ENCODE data around the gene LINGO4.

DNA sequence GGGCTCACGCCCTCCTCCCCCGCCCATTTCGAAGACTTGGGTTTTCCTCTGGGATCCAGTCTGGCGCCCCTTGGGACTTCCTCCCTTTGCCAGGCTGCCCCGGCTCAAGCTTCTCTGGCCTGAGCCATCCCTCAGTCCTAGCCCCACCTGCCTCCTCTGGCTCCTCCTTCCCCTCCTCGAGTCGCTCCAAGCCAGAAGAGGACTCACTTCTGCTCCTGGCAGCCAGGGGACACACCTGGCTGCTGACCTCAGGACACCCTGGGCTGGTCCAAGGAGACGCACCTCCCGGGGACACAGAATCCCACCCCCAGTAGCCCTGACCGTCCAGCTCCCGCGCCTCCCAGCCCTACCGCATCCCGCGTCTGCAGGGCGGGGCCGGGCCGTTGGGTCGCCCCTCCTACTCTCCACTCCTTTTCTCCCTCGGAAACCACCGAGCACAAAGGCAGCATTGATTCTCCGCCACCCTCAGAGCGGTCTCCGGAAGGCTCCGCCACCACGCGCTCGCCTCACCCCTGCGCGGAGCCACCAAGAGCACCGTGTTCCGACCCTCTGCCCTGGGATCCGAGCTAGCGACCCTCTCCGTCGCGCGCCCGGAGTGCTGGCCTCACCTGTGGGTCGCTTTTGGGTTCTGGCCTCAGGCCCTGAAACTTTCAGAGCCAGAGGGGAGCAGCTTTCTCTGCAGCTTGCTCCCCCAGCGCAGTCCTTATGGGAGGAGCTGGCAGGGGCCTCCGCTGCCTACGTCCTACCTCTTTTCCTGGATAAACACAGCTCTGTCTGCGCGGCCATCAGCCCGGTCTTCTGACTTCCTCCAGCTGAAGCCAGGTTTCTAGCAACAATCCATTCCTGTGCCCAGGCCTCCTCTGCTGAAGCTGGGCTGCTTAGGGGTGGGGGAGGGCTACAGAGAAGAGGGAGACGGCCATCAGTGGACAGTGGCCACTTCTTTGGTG, 34.5 kb upstream of the LINGO4 start, which contains the start of gene C2CD4D:
- TF ChIP-seq NCOA2 (CRISPR knock-in tag; IDR thresholded peaks at IDR 0.05) (no peak), EZH2 (conservative IDR thresholded peaks at IDR 0.05; ENCODE audit: low read depth, low read length) (no peak), KLF6 (CRISPR knock-in tag; IDR thresholded peaks at IDR 0.05) (no peak)
- TF ChIP-seq, protein P1, sequence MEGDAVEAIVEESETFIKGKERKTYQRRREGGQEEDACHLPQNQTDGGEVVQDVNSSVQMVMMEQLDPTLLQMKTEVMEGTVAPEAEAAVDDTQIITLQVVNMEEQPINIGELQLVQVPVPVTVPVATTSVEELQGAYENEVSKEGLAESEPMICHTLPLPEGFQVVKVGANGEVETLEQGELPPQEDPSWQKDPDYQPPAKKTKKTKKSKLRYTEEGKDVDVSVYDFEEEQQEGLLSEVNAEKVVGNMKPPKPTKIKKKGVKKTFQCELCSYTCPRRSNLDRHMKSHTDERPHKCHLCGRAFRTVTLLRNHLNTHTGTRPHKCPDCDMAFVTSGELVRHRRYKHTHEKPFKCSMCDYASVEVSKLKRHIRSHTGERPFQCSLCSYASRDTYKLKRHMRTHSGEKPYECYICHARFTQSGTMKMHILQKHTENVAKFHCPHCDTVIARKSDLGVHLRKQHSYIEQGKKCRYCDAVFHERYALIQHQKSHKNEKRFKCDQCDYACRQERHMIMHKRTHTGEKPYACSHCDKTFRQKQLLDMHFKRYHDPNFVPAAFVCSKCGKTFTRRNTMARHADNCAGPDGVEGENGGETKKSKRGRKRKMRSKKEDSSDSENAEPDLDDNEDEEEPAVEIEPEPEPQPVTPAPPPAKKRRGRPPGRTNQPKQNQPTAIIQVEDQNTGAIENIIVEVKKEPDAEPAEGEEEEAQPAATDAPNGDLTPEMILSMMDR (CRISPR knock-in tag; IDR thresholded peaks at IDR 0.05), result 0 out of 2 replicates have a peak, but pooled peaks have one; percentile 12
- TF ChIP-seq, protein P2, sequence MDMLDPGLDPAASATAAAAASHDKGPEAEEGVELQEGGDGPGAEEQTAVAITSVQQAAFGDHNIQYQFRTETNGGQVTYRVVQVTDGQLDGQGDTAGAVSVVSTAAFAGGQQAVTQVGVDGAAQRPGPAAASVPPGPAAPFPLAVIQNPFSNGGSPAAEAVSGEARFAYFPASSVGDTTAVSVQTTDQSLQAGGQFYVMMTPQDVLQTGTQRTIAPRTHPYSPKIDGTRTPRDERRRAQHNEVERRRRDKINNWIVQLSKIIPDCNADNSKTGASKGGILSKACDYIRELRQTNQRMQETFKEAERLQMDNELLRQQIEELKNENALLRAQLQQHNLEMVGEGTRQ (IDR thresholded peaks at IDR 0.05; ENCODE audit: low read depth, low read length), result no peak
- TF ChIP-seq, protein P2 (CRISPR knock-in tag; IDR thresholded peaks at IDR 0.05; ENCODE audit: borderline replicate concordance), result no peak
- TF ChIP-seq, protein P3, sequence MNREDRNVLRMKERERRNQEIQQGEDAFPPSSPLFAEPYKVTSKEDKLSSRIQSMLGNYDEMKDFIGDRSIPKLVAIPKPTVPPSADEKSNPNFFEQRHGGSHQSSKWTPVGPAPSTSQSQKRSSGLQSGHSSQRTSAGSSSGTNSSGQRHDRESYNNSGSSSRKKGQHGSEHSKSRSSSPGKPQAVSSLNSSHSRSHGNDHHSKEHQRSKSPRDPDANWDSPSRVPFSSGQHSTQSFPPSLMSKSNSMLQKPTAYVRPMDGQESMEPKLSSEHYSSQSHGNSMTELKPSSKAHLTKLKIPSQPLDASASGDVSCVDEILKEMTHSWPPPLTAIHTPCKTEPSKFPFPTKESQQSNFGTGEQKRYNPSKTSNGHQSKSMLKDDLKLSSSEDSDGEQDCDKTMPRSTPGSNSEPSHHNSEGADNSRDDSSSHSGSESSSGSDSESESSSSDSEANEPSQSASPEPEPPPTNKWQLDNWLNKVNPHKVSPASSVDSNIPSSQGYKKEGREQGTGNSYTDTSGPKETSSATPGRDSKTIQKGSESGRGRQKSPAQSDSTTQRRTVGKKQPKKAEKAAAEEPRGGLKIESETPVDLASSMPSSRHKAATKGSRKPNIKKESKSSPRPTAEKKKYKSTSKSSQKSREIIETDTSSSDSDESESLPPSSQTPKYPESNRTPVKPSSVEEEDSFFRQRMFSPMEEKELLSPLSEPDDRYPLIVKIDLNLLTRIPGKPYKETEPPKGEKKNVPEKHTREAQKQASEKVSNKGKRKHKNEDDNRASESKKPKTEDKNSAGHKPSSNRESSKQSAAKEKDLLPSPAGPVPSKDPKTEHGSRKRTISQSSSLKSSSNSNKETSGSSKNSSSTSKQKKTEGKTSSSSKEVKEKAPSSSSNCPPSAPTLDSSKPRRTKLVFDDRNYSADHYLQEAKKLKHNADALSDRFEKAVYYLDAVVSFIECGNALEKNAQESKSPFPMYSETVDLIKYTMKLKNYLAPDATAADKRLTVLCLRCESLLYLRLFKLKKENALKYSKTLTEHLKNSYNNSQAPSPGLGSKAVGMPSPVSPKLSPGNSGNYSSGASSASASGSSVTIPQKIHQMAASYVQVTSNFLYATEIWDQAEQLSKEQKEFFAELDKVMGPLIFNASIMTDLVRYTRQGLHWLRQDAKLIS (CRISPR knock-in tag; IDR thresholded peaks at IDR 0.05), result no peak
- TF ChIP-seq, protein P4, sequence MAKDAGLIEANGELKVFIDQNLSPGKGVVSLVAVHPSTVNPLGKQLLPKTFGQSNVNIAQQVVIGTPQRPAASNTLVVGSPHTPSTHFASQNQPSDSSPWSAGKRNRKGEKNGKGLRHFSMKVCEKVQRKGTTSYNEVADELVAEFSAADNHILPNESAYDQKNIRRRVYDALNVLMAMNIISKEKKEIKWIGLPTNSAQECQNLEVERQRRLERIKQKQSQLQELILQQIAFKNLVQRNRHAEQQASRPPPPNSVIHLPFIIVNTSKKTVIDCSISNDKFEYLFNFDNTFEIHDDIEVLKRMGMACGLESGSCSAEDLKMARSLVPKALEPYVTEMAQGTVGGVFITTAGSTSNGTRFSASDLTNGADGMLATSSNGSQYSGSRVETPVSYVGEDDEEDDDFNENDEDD (CRISPR knock-in tag; IDR thresholded peaks at IDR 0.05; ENCODE audit: borderline replicate concordance), result peak; percentile 44; the same call in 1 of the 2 replicates

Data from HepG2 (cell line).